HG02678 (cell line): Measurements from ENCODE around the gene ATP4B.

Source experiments
- ATAC-seq: cut with Tn5 transposase; IDR thresholded peaks from one replicate; pipeline ENCODE4 v1.9.1; 2021; ENCODE audit warnings: mild to moderate bottlenecking, moderate library complexity; ENCODE audit not compliant: unreplicated experiment

The ATP4B gene

DNA sequence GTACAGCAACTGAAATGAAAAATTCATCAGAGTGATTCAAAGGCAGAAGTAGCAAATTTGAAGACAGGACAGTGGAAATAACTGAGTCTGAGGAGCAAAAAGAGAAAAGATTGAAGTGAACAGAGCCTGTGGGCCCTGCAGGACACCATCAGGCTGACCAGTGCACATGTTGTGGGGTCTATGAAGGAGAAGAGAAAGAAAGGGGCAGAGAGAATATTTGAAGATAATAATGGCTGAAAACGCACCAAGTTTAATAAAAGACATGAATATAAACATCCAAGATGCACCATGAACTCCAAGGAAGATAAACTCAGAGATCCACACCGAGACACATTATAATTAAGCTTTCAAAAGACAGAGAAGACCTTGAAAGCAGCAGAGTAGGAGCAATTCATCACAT, 15.4 kb downstream of the ATP4B start:
- ATAC-seq = no peak

GRCh38 chr13:113641426-113641825, 16.6 kb downstream of the ATP4B start:
- no peak for ATAC-seq

GRCh38 chr13:113639616-113640262, 18.3 kb downstream of the ATP4B start:
- ATAC-seq = no peak

GRCh38 chr13:113638806-113639205, 19.2 kb downstream of the ATP4B start:
- no peak for ATAC-seq

DNA sequence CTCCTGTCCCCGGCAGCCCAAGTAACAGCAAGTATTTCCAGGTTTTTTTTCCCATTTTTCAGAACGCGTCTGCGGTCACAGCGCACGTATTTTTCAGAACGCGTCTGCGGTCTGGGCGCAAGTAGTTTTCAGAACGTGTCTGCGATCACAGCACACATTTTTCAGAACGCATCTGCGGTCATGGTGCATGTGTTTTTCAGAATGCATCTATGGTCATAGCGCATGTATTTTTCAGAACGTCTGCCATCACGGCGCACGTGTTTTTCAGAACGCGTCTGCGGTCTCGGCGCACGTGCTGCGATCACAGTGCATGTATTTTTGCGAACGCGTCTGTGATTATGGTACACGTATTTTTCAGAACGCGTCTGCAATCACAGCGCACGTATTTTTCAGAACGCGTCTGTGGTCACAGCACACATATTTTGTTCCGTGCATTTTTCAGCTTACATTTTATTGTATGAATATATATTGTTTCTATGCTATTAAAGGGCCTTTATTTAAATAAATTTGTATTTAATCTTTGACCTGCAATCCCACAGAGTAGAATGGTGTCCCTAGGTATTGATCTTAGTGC, 19.7 kb downstream of the ATP4B start:
- no peak for ATAC-seq

GRCh38 chr13:113637262-113638160, 20.5 kb downstream of the ATP4B start:
- ATAC-seq = no peak

DNA sequence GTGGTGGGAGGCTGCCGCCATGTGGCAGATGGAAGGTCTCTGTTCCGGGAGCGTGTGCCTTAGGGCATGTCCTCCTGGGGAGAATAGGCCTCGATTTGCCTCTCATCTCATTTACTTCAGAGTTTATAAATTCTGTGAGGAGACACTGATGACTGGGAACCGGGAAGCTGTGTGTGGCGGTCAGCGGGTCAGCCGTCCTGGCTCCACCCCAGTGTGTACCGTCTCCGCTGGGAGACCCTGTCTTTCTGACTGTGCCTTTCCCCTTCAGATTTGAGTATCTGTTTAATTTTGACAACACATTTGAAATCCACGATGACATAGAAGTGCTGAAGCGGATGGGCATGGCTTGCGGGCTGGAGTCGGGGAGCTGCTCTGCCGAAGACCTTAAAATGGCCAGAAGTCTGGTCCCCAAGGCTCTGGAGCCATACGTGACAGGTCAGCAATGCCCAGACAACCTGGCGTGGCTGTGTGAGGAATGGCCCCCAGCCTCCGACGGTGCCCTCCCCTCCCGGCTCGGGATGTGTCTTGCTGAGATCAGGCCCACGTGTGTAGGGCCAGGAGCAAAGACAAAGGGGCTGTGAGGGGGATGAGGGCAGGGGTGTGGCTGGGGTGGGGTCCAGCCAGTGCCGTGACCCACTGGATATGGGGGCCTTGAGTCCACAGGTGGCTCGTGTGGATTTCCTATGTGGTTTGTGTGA, 21.6 kb downstream of the ATP4B start:
- ATAC-seq = no peak

GRCh38 chr13:113635709-113636108, 22.3 kb downstream of the ATP4B start:
- no peak for ATAC-seq

GRCh38 chr13:113635048-113635420, 23.0 kb downstream of the ATP4B start:
- ATAC-seq = no peak

DNA sequence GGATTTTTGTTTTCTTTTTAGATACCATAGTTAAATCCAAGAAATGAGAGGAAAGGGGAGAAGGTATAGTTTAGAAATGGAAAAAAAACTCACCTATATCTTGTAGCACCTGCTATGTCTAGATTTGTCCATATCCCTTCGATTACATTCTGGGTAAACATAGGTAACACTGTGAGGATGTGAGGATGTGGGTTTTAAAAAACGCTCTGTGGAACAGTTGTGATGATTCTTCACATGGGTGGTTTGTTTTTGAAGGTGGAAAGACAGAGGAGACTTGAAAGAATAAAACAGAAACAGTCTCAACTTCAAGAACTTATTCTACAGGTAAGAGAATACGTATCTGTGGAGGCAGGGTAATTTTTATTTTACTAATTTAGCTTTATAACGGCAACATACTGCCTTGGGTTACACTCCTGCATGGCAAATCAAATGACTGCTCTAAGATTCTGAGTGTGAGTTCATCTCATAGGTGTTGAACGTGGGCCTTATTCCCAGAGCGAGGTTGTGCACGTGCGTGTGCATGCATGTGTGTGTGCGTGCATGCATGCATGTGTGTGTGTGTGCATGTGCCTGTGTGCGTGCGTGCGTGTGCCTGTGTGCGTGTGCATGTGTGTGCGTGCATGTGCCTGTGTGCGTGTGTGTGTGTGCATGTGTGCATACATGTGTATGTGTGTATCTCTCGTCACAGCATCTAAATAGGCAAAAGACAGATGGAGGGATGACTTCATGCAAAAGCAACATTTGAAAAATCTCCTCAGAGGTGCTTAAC, 23.5 kb downstream of the ATP4B start:
- no peak for ATAC-seq

- no peak for ATAC-seq
These were observed 24.5 kb downstream of the ATP4B start for GRCh38 chr13:113633485-113633873.

DNA sequence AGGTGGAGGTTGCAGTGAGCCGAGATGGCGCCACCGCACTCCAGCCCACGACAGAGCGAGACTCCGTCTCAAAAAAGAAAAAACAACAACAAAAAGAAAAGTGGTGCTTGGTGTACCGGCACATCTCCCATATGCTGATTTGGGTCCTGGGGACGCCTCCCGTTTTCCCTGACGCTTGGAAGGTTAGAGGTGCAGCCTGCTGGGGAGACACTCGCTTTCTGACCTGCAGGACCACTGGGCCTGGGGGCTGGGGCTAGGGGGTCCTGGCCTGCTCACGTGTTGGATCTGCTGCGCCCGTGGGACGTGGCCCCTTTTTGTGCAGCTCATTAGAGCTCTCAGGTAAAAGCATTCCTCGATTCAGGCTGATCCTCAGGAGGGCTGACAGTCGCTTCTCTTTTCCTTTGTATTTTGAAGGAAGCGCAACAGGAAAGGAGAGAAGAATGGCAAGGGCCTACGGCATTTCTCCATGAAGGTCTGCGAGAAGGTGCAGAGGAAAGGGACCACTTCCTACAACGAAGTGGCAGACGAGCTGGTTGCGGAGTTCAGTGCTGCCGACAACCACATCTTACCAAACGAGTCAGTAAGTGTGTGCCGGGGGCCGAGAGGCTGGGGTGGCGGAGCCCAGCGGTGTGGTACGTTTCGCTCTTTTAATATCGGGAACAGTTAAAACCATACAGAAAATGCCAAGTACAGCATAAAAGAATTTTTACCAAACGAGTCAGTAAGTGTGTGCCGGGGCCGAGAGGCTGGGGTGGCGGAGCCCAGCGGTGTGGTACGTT, 25.1 kb downstream of the ATP4B start:
- ATAC-seq = no peak

DNA sequence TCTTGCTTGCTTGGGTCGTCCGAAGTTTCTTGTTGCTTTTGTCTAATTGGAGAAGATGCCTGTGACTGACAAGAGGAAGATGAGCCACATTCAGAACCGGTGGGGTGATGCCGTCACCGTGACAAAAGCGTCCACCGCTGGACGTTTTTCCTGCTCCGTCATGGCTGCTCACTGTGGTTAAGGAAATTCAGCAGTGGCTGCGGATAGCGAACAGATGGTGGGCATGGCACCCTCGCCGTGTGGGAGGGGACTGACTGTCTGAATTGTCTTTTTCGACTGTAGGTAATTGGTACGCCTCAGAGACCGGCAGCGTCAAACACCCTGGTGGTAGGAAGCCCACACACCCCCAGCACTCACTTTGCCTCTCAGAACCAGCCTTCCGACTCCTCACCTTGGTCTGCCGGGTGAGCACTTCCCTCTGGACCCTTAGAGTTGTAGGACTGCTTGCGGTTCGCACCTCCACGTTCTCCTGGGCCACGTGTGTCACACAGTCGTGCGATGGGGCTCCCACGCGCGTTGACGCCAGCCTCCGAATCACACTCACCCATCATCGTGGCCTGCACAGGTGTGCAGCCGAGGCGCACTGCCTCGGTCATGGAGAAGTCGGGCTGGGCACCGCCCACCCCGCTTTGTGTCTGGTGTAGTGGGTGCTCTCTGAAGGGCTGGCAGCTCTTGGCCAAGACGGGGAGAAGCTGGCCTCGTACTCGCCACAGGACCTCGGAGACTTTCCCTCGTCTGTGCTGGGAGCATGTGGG, 26.5 kb downstream of the ATP4B start:
- no peak for ATAC-seq

- ATAC-seq = no peak
These were observed 27.2 kb downstream of the ATP4B start for GRCh38 chr13:113630804-113631203.

- no peak for ATAC-seq
These were observed 27.7 kb downstream of the ATP4B start for GRCh38 chr13:113630296-113630695.

- ATAC-seq = no peak
These were observed 28.1 kb downstream of the ATP4B start for GRCh38 chr13:113629866-113630265.

DNA sequence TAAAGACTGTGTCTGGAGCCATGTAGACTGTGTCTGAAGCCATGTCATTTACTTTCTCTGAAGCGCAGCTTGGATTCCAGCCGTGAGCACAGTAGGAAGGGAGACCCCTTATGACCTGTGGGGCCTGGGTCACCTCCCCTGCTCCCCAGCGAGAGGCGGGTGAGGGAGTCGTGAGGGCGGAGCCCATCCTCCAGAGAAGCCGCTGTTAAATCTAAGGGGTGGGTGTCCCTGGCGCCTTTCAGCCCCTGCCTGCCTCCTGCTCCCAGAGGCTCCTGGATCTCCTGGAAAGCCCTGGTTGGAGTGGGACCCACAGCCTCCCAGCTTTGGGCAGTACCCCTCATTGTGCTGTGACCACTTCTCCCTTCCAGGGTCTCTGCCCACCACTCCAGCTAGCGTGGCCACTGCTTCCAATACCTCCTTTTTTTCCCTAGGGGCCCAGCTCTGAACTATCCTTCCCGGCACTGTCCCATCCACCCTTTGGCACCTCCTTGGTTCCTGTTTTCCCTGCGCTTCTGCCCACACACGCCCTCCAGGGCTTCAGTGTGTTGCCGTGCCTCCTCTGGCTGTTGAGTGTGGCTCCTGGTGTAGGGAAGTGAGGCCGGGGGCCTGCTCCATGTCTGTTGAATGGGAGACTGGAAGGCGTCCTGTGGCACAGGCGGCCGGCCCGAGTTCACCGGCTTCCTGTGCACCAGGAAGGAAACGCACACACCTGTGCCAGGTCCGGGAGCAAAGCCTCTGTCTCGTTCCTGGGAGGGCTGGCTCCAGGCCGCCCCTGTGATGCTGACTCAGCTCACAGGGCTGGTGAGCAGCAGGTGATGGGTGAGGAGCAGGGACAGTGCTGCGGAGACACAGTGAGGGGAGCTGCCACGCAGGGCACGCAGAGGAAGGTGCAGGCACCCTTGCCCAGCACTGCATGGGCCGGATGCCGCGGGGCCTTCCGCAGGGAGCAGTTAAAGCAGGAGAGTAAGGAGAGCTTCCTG, 29.4 kb downstream of the ATP4B start:
- no peak for ATAC-seq

DNA sequence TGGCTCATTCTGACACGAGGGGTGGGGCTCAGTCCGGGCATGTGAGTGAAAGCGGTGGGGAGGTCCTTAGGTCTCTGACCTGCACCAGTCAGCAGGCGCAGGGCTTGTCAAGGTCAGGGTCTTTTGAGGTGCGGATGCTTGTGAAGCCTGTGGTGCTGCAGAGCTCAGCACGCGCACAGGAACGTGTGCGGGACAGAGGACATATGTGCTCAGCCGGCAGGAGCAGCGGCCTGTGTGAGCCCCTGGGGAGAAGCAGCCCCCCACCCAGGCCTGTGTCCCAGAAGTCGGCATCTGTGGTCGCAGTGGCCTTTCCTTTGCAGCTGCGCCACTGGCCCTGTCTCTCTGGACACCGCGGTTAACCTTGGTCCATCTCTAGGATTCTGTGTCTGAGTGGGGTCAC, 30.9 kb downstream of the ATP4B start:
- ATAC-seq = no peak
